ENCODE data around the gene NDUFB3.

Gene NDUFB3

GRCh38 chr2:201127570-201127969 is 55.8 kb downstream of the NDUFB3 start:
- in situ Hi-C loops (cut with MboI; ENCODE audit: low sequenced_read_pairs), result no loop called here

- in situ Hi-C loops (cut with MboI; ENCODE audit: low sequenced_read_pairs), result no loop called here
These were observed 56.2 kb downstream of the NDUFB3 start for GRCh38 chr2:201128033-201128432.

GRCh38 chr2:201128933-201129505 is 57.2 kb downstream of the NDUFB3 start:
- in situ Hi-C loops (cut with MboI; ENCODE audit: low sequenced_read_pairs), result no loop called here

GRCh38 chr2:201130524-201131186 is 58.9 kb downstream of the NDUFB3 start:
- in situ Hi-C loops (cut with MboI; ENCODE audit: low sequenced_read_pairs), result no loop called here

- in situ Hi-C loops (cut with MboI; ENCODE audit: low sequenced_read_pairs), result no loop called here
These were observed 60.7 kb downstream of the NDUFB3 start for GRCh38 chr2:201132518-201132917.
